Ishikawa (cell line): ENCODE results near the gene DKC1.

Source experiments
- CEBPB ChIP-seq: IDR thresholded peaks from 2 replicates; pipeline ENCODE4 v1.6.1; 2012
- EGR1 ChIP-seq: IDR thresholded peaks from 2 replicates; pipeline ENCODE4 v1.6.1; 2012
- EP300 ChIP-seq: IDR thresholded peaks from 2 replicates; pipeline ENCODE4 v1.6.1; 2012; ENCODE audit warnings: borderline replicate concordance
- FOXM1 ChIP-seq: IDR thresholded peaks from 2 replicates; pipeline ENCODE4 v1.6.1; 2012; ENCODE audit warnings: low read depth, borderline replicate concordance
- MAX ChIP-seq: IDR thresholded peaks from 2 replicates; pipeline ENCODE4 v1.6.1; 2012
- NFIC ChIP-seq: IDR thresholded peaks from 2 replicates; pipeline ENCODE4 v1.6.1; 2012
- RAD21 ChIP-seq: IDR thresholded peaks from 2 replicates; pipeline ENCODE4 v1.6.1; 2012; ENCODE audit warnings: low read depth
- TAF1 ChIP-seq: IDR thresholded peaks from 2 replicates; pipeline ENCODE4 v1.6.1; 2012; ENCODE audit warnings: low read depth, mild to moderate bottlenecking
- TCF12 ChIP-seq: IDR thresholded peaks from 2 replicates; pipeline ENCODE4 v1.6.1; 2012; ENCODE audit warnings: low read depth
- TEAD4 ChIP-seq: IDR thresholded peaks from 2 replicates; pipeline ENCODE4 v1.6.1; 2012
- USF1 ChIP-seq: IDR thresholded peaks from 2 replicates; pipeline ENCODE4 v1.6.1; 2012
- YY1 ChIP-seq: IDR thresholded peaks from 2 replicates; pipeline ENCODE4 v1.6.1; 2012; ENCODE audit warnings: low read depth

- TF ChIP-seq TAF1 (no peak), MAX (no peak), NFIC (no peak), TCF12 (no peak), EP300 (no peak), CEBPB (no peak), EGR1 (no peak), USF1 (no peak), TEAD4 (no peak), RAD21 (no peak), FOXM1 (no peak), YY1 (no peak)
Observed at GRCh38 chrX:154821523-154821922, 58.9 kb downstream of the DKC1 start.
